Calu3 (cell line): ENCODE data around the gene GCDH. TPM values are rescaled to one million over a fixed set of nuclear protein-coding genes. Genes with fewer than 3 reads are reported as not detected.

ENCODE experiments used
- BruUV-seq: library from RNA; stranded (reverse); fragments of 400-500 nt; replicated peaks from 2 replicates; lab custom pipeline; 2021; lab: Mats Ljungman, UMichigan
- CTCF ChIA-PET: fragments of 300-600 bp; sonication (Branson Sonifier 250); formaldehyde crosslinking; loops from one replicate; lab custom pipeline; 2022; ENCODE audit warnings: antibody characterized with exemption; lab: Charles Lee
- DNase-seq: peaks from one replicate; pipeline ENCODE4 v3.0.0; 2022
- H3K27ac Mint-ChIP-seq: one replicate; pipeline ENCODE4 v1.8.0; 2022; ENCODE audit warnings: mixed read lengths; ENCODE audit not compliant: unreplicated experiment
- H3K27me3 Mint-ChIP-seq: one replicate; pipeline ENCODE4 v1.8.0; 2022; ENCODE audit warnings: mixed read lengths; ENCODE audit not compliant: unreplicated experiment
- H3K36me3 Mint-ChIP-seq: one replicate; pipeline ENCODE4 v1.8.0; 2022; ENCODE audit warnings: mild to moderate bottlenecking, moderate library complexity, mixed read lengths; ENCODE audit not compliant: insufficient read depth, unreplicated experiment
- H3K4me1 Mint-ChIP-seq: one replicate; pipeline ENCODE4 v1.8.0; 2022; ENCODE audit warnings: mild to moderate bottlenecking, low read depth, mixed read lengths; ENCODE audit not compliant: unreplicated experiment
- H3K4me3 Mint-ChIP-seq: one replicate; pipeline ENCODE4 v1.8.0; 2022; ENCODE audit warnings: mild to moderate bottlenecking, low read depth, moderate library complexity, mixed read lengths; ENCODE audit not compliant: unreplicated experiment
- H3K9me3 Mint-ChIP-seq: one replicate; pipeline ENCODE4 v1.8.0; 2022; ENCODE audit warnings: low read depth, mixed read lengths; ENCODE audit not compliant: unreplicated experiment
- CTCF ChIP-seq: fragments of 200-600 bp; IDR thresholded peaks from one replicate; pipeline ENCODE4 v1.8.0; 2022; ENCODE audit warnings: antibody characterized with exemption; ENCODE audit not compliant: unreplicated experiment
- intact Hi-C: fragments of 100-400 bp; cut with micrococcal nuclease; formaldehyde crosslinking; loops from one replicate; pipeline ENCODE4 v1.10.0; 2022; ENCODE audit not compliant: unreplicated experiment
- microRNA-seq: library from miRNA; unstranded; fragments of <30 nt; microRNA quantifications from one replicate; pipeline ENCODE4 v1.2.0, GENCODE V29; 2022
- total RNA-seq: library from RNA; stranded (reverse); gene quantifications from 2 replicates; pipeline ENCODE4 v1.2.3, GENCODE V29; 2022

The GCDH gene
- total RNA-seq, 1 experiment from 2014 or later = 23.6 TPM

GRCh38 chr19:12947702-12948611, 57.0 kb downstream of the GCDH start:
- Mint-ChIP-seq H3K4me3 (no peak overlapping the region), H3K4me1 (peaks cover 9% of the 10 kb centered on the region), H3K36me3 (peaks cover 90% of the 10 kb centered on the region), H3K27ac (no peak overlapping the region), H3K27me3 (no peaks in the 10 kb centered on the region), H3K9me3 (no peaks in the 10 kb centered on the region)
- CTCF ChIA-PET = no interaction called here
- intact Hi-C loops = no loop called here
- no TSS peak for BruUV-seq
- no peak for TF ChIP-seq CTCF
- DNase-seq = no peak

- Mint-ChIP-seq H3K9me3 (no peaks in the 10 kb centered on the region), H3K36me3 (peaks cover 87% of the 10 kb centered on the region), H3K27ac (no peak overlapping the region), H3K4me3 (no peak overlapping the region), H3K4me1 (peaks cover 3% of the 10 kb centered on the region), H3K27me3 (no peaks in the 10 kb centered on the region)
- no peak for TF ChIP-seq CTCF
- BruUV-seq = no TSS peak
- intact Hi-C loops = no loop called here
- CTCF ChIA-PET = no interaction called here
- no peak for DNase-seq
Measured at GRCh38 chr19:12948612-12949362, 57.8 kb downstream of the GCDH start.

Small RNA genes lying within 50 kb of the gene (microRNA-seq; reads per million reads assigned to microRNA genes)
- gene MIR5695 (not detected), gene MIR6515 (1.4 reads per million), gene MIR6794 (not detected)

Other genes starting within 250 kb of the GCDH start
- gene MAN2B1, start 224.4 kb upstream of the GCDH start, total RNA-seq = 76.9 and 84.4 TPM in 2 replicates
- gene WDR83, start 224.4 kb upstream of the GCDH start, total RNA-seq = 10.1 and 10.8 TPM in 2 replicates
- gene DHPS, start 209.3 kb upstream of the GCDH start, total RNA-seq = 57.6 and 69.1 TPM in 2 replicates
- not detected in 2 replicates for gene GNG14, start 203.2 kb upstream of the GCDH start, total RNA-seq
- gene FBXW9, start 194.5 kb upstream of the GCDH start, total RNA-seq = 6.7 and 7.1 TPM in 2 replicates
- 67.0 and 87.6 TPM in 2 replicates for gene TNPO2, start 167.2 kb upstream of the GCDH start, total RNA-seq
- gene TRIR, start 156.5 kb upstream of the GCDH start, total RNA-seq = 124 and 128 TPM in 2 replicates
- gene GET3, start 153.7 kb upstream of the GCDH start, total RNA-seq = 52.2 and 53.8 TPM in 2 replicates
- not detected in 2 replicates for gene BEST2, start 139.4 kb upstream of the GCDH start, total RNA-seq
- 69.0 and 70.7 TPM in 2 replicates for gene HOOK2, start 115.6 kb upstream of the GCDH start, total RNA-seq
- 113 and 116 TPM in 2 replicates for gene JUNB, start 99.7 kb upstream of the GCDH start, total RNA-seq
- gene PRDX2, start 89.4 kb upstream of the GCDH start, total RNA-seq = 121 and 135 TPM in 2 replicates
- gene THSD8, start 89.1 kb upstream of the GCDH start, total RNA-seq = 14.0 and 16.1 TPM in 2 replicates
- gene RNASEH2A, start 84.6 kb upstream of the GCDH start, total RNA-seq = 30.6 and 41.6 TPM in 2 replicates
- not detected in 2 replicates for gene RTBDN, start 56.6 kb upstream of the GCDH start, total RNA-seq
- gene MAST1, start 52.6 kb upstream of the GCDH start, total RNA-seq = 1.3 and 2.6 TPM in 2 replicates
- gene DNASE2, start 9.7 kb upstream of the GCDH start, total RNA-seq = 32.7 and 38.4 TPM in 2 replicates
- not detected in 2 replicates for gene KLF1, start 4.0 kb upstream of the GCDH start, total RNA-seq
- 1.1 TPM in 1 of 2 replicates, not detected in the other for gene SYCE2, start 28.1 kb downstream of the GCDH start, total RNA-seq
- 72.8 and 75.5 TPM in 2 replicates for gene FARSA, start 42.6 kb downstream of the GCDH start, total RNA-seq
- 680 and 718 TPM in 2 replicates for gene CALR, start 47.4 kb downstream of the GCDH start, total RNA-seq
- gene RAD23A, start 54.7 kb downstream of the GCDH start, total RNA-seq = 101 and 110 TPM in 2 replicates
- 20.0 and 21.6 TPM in 2 replicates for gene GADD45GIP1, start 66.1 kb downstream of the GCDH start, total RNA-seq
- gene DAND5, start 78.4 kb downstream of the GCDH start, total RNA-seq = 0.21 and 0.47 TPM in 2 replicates
- 16.4 and 21.9 TPM in 2 replicates for gene NFIX, start 104.3 kb downstream of the GCDH start, total RNA-seq
- gene LYL1, start 211.7 kb downstream of the GCDH start, total RNA-seq = 0.32 TPM in 1 of 2 replicates, not detected in the other
- 36.5 and 40.2 TPM in 2 replicates for gene TRMT1, start 225.6 kb downstream of the GCDH start, total RNA-seq
- 80.9 and 83.1 TPM in 2 replicates for gene NACC1, start 227.1 kb downstream of the GCDH start, total RNA-seq